Measurements from ENCODE around the gene DNAH14. TPM values are rescaled to one million over a fixed set of nuclear protein-coding genes. Genes with fewer than 3 reads are reported as not detected.
"Not testable (repeated sequence)": the region's sequence is repeated elsewhere in the genome, so short reads cannot be mapped to it uniquely, and the experiment has no call there.

The DNAH14 gene
- total RNA-seq, 2 donors from 2014 or later = 2.6 to 5.6 TPM

- H3K4me3 Mint-ChIP-seq = no peak overlapping the region
- H3K4me1 Mint-ChIP-seq (ENCODE audit: low read depth) = no peaks in the 10 kb centered on the region
- ATAC-seq (replicated peaks in 1 of 2) (no peak), DNase-seq (no peak)
- H3K9me3 Mint-ChIP-seq = no peaks in the 10 kb centered on the region
- H3K36me3 Mint-ChIP-seq (ENCODE audit: insufficient read depth in 2 of 2) = no peaks in the 10 kb centered on the region
- no peak overlapping the region for H3K27ac Mint-ChIP-seq
- no peaks in the 10 kb centered on the region for H3K27me3 Mint-ChIP-seq (ENCODE audit: low read depth)
These were observed 330.1 kb downstream of the DNAH14 start for GRCh38 chr1:225259542-225259941.

GRCh38 chr1:225260319-225260718 lies 330.8 kb downstream of the DNAH14 start:
- no peak for ATAC-seq (replicated peaks in 1 of 2)
- no peak overlapping the region for H3K4me3 Mint-ChIP-seq

DNA sequence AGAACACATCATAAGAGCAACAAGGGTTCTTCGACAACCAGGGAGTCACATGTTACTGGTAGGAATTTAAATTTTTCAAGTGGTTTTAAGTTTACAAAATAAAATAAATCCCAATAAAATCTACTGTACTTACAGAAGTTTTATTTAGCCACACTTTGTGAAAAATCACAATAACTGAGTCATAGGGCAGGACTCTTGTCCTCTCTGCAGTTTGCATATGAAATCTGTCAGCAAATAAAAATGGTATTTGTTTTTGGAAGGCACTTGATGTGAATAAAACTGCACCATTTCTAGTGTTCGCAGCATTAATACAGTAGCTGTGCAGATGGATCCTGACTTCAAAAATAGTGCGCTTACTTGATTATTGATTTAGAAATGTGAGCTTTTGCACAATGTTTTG lies 348.0 kb downstream of the DNAH14 start:
- H3K4me1 Mint-ChIP-seq (ENCODE audit: low read depth) = no peaks in the 10 kb centered on the region
- DNase-seq (no peak), ATAC-seq (replicated peaks in 1 of 2) (no peak)
- no peak overlapping the region for H3K4me3 Mint-ChIP-seq
- H3K9me3 Mint-ChIP-seq = peaks cover 3 to 7% of the 10 kb centered on the region in 2 donors
- peaks cover 0 to 5% of the 10 kb centered on the region in 2 donors for H3K36me3 Mint-ChIP-seq (ENCODE audit: insufficient read depth in 2 of 2)
- peaks cover 7% of the 10 kb centered on the region for H3K27me3 Mint-ChIP-seq (ENCODE audit: low read depth)
- no peak overlapping the region for H3K27ac Mint-ChIP-seq

More at GRCh38 chr1:225260319-225260718, 330.8 kb downstream of the DNAH14 start:
- H3K27ac Mint-ChIP-seq = no peak overlapping the region
- no peaks in the 10 kb centered on the region for H3K27me3 Mint-ChIP-seq (ENCODE audit: low read depth)
- no peaks in the 10 kb centered on the region for H3K9me3 Mint-ChIP-seq
- no peaks in the 10 kb centered on the region for H3K36me3 Mint-ChIP-seq (ENCODE audit: insufficient read depth in 2 of 2)
- H3K4me1 Mint-ChIP-seq (ENCODE audit: low read depth) = no peaks in the 10 kb centered on the region
- DNase-seq = no peak

- Mint-ChIP-seq H3K36me3 (ENCODE audit: insufficient read depth in 2 of 2) (peaks cover 0 to 5% of the 10 kb centered on the region in 2 donors), H3K4me3 (no peak overlapping the region), H3K27ac (no peak overlapping the region), H3K4me1 (ENCODE audit: low read depth) (no peaks in the 10 kb centered on the region), H3K9me3 (peaks cover 3 to 7% of the 10 kb centered on the region in 2 donors), H3K27me3 (ENCODE audit: low read depth) (peaks cover 7% of the 10 kb centered on the region)
- DNase-seq (no peak), ATAC-seq (replicated peaks in 1 of 2) (no peak)
These were observed 351.1 kb downstream of the DNAH14 start for GRCh38 chr1:225280563-225280962.

GRCh38 chr1:225290244-225290643 lies 360.8 kb downstream of the DNAH14 start:
- H3K27me3 Mint-ChIP-seq (ENCODE audit: low read depth) = peaks cover 9% of the 10 kb centered on the region
- H3K36me3 Mint-ChIP-seq (ENCODE audit: insufficient read depth in 2 of 2) = peaks cover 0 to 6% of the 10 kb centered on the region in 2 donors
- H3K27ac Mint-ChIP-seq = no peak overlapping the region
- H3K4me3 Mint-ChIP-seq = no peak overlapping the region
- DNase-seq = no peak
- peaks cover 3 to 5% of the 10 kb centered on the region in 2 donors for H3K9me3 Mint-ChIP-seq
- H3K4me1 Mint-ChIP-seq (ENCODE audit: low read depth) = no peaks in the 10 kb centered on the region
- ATAC-seq (replicated peaks in 1 of 2) = no peak

DNA sequence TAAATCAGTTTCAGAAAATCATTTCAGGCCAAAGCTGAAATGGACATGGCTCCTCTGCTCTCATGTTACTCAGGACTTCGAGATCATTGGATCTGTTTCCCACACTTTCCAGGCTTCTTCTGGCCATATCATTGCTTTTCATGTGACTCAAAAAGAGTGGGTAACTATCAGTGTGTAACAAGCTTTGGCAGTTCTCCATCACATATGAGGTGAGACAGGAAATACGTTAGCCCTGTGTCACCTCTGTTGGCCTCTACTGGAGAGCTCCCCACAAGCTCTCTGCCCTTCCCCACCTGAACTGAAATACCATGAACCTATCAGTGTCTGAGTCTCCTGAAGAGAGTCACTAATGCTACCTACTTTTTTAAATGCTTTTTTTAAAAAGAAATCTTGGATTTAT lies 370.1 kb downstream of the DNAH14 start:
- no peaks in the 10 kb centered on the region for H3K4me1 Mint-ChIP-seq (ENCODE audit: low read depth)
- ATAC-seq (replicated peaks in 1 of 2) (no peak), DNase-seq (no peak)
- peaks cover 4 to 8% of the 10 kb centered on the region in 2 donors for H3K36me3 Mint-ChIP-seq (ENCODE audit: insufficient read depth in 2 of 2)
- H3K27me3 Mint-ChIP-seq (ENCODE audit: low read depth) = no peaks in the 10 kb centered on the region
- H3K27ac Mint-ChIP-seq = no peak overlapping the region
- no peak overlapping the region for H3K4me3 Mint-ChIP-seq
- peaks cover 9 to 14% of the 10 kb centered on the region in 2 donors for H3K9me3 Mint-ChIP-seq

GRCh38 chr1:225300381-225300780 lies 370.9 kb downstream of the DNAH14 start:
- no peak overlapping the region for H3K4me3 Mint-ChIP-seq
- H3K27ac Mint-ChIP-seq = no peak overlapping the region
- H3K36me3 Mint-ChIP-seq (ENCODE audit: insufficient read depth in 2 of 2) = peaks cover under 1 to 4% of the 10 kb centered on the region in 2 donors
- no peaks in the 10 kb centered on the region for H3K4me1 Mint-ChIP-seq (ENCODE audit: low read depth)
- no peak for ATAC-seq (replicated peaks in 1 of 2)
- no peak for DNase-seq
- no peaks in the 10 kb centered on the region for H3K27me3 Mint-ChIP-seq (ENCODE audit: low read depth)
- peaks cover 4 to 7% of the 10 kb centered on the region in 2 donors for H3K9me3 Mint-ChIP-seq

GRCh38 chr1:225304996-225305395 lies 375.5 kb downstream of the DNAH14 start:
- no peak for DNase-seq
- Mint-ChIP-seq H3K27ac (no peak overlapping the region), H3K27me3 (ENCODE audit: low read depth) (no peaks in the 10 kb centered on the region), H3K4me3 (no peak overlapping the region), H3K4me1 (ENCODE audit: low read depth) (no peaks in the 10 kb centered on the region), H3K9me3 (no peaks in the 10 kb centered on the region), H3K36me3 (ENCODE audit: insufficient read depth in 2 of 2) (no peaks in the 10 kb centered on the region)
- ATAC-seq (replicated peaks in 1 of 2) = no peak

DNA sequence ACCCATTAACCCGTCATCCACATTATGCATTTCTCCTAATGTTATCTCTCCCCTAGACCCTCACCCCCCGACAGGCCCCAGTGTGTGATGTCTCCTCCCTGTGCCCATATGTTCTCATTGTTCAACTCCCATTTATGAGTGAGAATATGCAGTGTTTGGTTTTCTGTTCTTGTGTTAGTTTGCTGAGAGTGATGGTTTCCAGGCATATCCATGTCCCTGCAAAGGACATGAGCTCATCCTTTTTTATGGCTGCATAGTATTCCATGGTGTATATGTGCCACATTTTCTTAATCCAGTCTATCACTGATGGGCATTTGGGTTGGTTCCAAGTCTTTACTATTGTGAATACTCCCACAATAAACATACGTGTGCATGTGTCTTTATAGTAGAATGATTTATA lies 381.1 kb downstream of the DNAH14 start:
- not testable (repeated sequence) for ATAC-seq (replicated peaks in 1 of 2); H3K36me3 Mint-ChIP-seq (ENCODE audit: insufficient read depth in 2 of 2); H3K27me3 Mint-ChIP-seq (ENCODE audit: low read depth); H3K9me3 Mint-ChIP-seq; H3K27ac Mint-ChIP-seq; H3K4me3 Mint-ChIP-seq; H3K4me1 Mint-ChIP-seq (ENCODE audit: low read depth); DNase-seq

- H3K4me1 Mint-ChIP-seq (ENCODE audit: low read depth) = no peaks in the 10 kb centered on the region
These were observed 389.5 kb downstream of the DNAH14 start for GRCh38 chr1:225318706-225319575.

GRCh38 chr1:225319871-225320270 lies 390.4 kb downstream of the DNAH14 start:
- no peaks in the 10 kb centered on the region for H3K4me1 Mint-ChIP-seq (ENCODE audit: low read depth)
- H3K27ac Mint-ChIP-seq = no peak overlapping the region
- no peaks in the 10 kb centered on the region for H3K36me3 Mint-ChIP-seq (ENCODE audit: insufficient read depth in 2 of 2)
- DNase-seq = no peak
- H3K4me3 Mint-ChIP-seq = no peak overlapping the region
- no peaks in the 10 kb centered on the region for H3K27me3 Mint-ChIP-seq (ENCODE audit: low read depth)
- ATAC-seq (replicated peaks in 1 of 2) = no peak
- H3K9me3 Mint-ChIP-seq = no peaks in the 10 kb centered on the region

More at GRCh38 chr1:225318706-225319575, 389.5 kb downstream of the DNAH14 start:
- Mint-ChIP-seq H3K27me3 (ENCODE audit: low read depth) (no peaks in the 10 kb centered on the region), H3K27ac (no peak overlapping the region), H3K4me3 (no peak overlapping the region), H3K9me3 (peaks cover 1 to 2% of the 10 kb centered on the region in 2 donors), H3K36me3 (ENCODE audit: insufficient read depth in 2 of 2) (no peaks in the 10 kb centered on the region)
- ATAC-seq (replicated peaks in 1 of 2) (peak in 1 of 2 donors; percentile 54), DNase-seq (peak; percentile 15 to 19)

DNA sequence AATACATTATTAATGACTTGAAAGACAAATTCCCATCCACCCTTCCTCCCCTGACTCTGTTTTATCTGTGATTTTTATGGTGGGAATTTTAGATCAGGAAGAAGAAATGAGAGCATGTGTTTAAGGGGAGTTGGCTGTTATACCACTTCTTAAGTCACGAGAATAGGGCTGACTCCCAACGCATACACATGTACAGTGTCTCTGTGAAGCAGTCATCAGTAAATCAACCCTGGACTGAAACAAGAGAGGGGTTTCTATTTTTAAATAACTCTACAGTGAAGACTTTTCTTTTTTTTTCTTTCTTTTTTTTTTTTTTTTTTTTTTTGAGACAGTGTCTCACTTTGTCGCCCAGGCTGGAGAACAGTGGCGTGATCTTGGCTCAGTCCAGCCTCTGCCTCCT lies 392.3 kb downstream of the DNAH14 start:
- no peak overlapping the region for H3K4me3 Mint-ChIP-seq
- H3K27me3 Mint-ChIP-seq (ENCODE audit: low read depth) = no peaks in the 10 kb centered on the region

GRCh38 chr1:225329041-225329440 lies 399.6 kb downstream of the DNAH14 start:
- no peak overlapping the region for H3K4me3 Mint-ChIP-seq
- ATAC-seq (replicated peaks in 1 of 2) = no peak
- H3K27ac Mint-ChIP-seq = no peak overlapping the region
- H3K4me1 Mint-ChIP-seq (ENCODE audit: low read depth) = no peaks in the 10 kb centered on the region
- no peaks in the 10 kb centered on the region for H3K9me3 Mint-ChIP-seq
- H3K27me3 Mint-ChIP-seq (ENCODE audit: low read depth) = peaks cover 5% of the 10 kb centered on the region
- DNase-seq = no peak
- no peaks in the 10 kb centered on the region for H3K36me3 Mint-ChIP-seq (ENCODE audit: insufficient read depth in 2 of 2)

More for the DNA sequence above, 392.3 kb downstream of the DNAH14 start:
- ATAC-seq (replicated peaks in 1 of 2) (no peak), DNase-seq (no peak)
- Mint-ChIP-seq H3K4me1 (ENCODE audit: low read depth) (no peaks in the 10 kb centered on the region), H3K36me3 (ENCODE audit: insufficient read depth in 2 of 2) (no peaks in the 10 kb centered on the region), H3K27ac (no peak overlapping the region), H3K9me3 (no peaks in the 10 kb centered on the region)

GRCh38 chr1:225329996-225330395 lies 400.5 kb downstream of the DNAH14 start:
- H3K4me3 Mint-ChIP-seq; H3K9me3 Mint-ChIP-seq; ATAC-seq (replicated peaks in 1 of 2); H3K27ac Mint-ChIP-seq; H3K4me1 Mint-ChIP-seq (ENCODE audit: low read depth); H3K36me3 Mint-ChIP-seq (ENCODE audit: insufficient read depth in 2 of 2); DNase-seq; H3K27me3 Mint-ChIP-seq (ENCODE audit: low read depth): not testable (repeated sequence)
